CD1c-positive myeloid dendritic cell (primary cell): ENCODE data around the gene ROPN1L.
A peak's percentile ranks its signal among the peaks of the same experiment; 100 is the strongest.
"Not testable (repeated sequence)": the region's sequence is repeated elsewhere in the genome, so short reads cannot be mapped to it uniquely, and the experiment has no call there.

Experiments
- DNase-seq: peaks from one replicate; pipeline ENCODE4 v3.0.0-alpha.2; 2016; ENCODE audit errors: extremely low spot score

Gene ROPN1L

GRCh38 chr5:10501554-10502075 lies 59.9 kb downstream of the ROPN1L start:
- no peak for DNase-seq

GRCh38 chr5:10502130-10502529 lies 60.5 kb downstream of the ROPN1L start:
- peak; percentile 29 for DNase-seq

GRCh38 chr5:10502578-10502977 lies 60.9 kb downstream of the ROPN1L start:
- no peak for DNase-seq

- no peak for DNase-seq
These were observed 61.6 kb downstream of the ROPN1L start for GRCh38 chr5:10503321-10503720.

- no peak for DNase-seq
These were observed 62.5 kb downstream of the ROPN1L start for GRCh38 chr5:10503997-10504793.

GRCh38 chr5:10505517-10506095 lies 63.9 kb downstream of the ROPN1L start:
- DNase-seq: peak; percentile 55

- DNase-seq: no peak
These were observed 64.9 kb downstream of the ROPN1L start for GRCh38 chr5:10506535-10506934.

- no peak for DNase-seq
These were observed 66.0 kb downstream of the ROPN1L start for GRCh38 chr5:10507575-10508096.

- DNase-seq: no peak
These were observed 67.9 kb downstream of the ROPN1L start for GRCh38 chr5:10509575-10509974.

GRCh38 chr5:10511741-10512640 lies 70.3 kb downstream of the ROPN1L start:
- no peak for DNase-seq

GRCh38 chr5:10513501-10514442 lies 72.1 kb downstream of the ROPN1L start:
- DNase-seq: no peak

GRCh38 chr5:10514572-10514971 lies 72.9 kb downstream of the ROPN1L start:
- DNase-seq: not testable (repeated sequence)
